Measurements from ENCODE around the gene PTPRM.

PTPRM gene

DNA sequence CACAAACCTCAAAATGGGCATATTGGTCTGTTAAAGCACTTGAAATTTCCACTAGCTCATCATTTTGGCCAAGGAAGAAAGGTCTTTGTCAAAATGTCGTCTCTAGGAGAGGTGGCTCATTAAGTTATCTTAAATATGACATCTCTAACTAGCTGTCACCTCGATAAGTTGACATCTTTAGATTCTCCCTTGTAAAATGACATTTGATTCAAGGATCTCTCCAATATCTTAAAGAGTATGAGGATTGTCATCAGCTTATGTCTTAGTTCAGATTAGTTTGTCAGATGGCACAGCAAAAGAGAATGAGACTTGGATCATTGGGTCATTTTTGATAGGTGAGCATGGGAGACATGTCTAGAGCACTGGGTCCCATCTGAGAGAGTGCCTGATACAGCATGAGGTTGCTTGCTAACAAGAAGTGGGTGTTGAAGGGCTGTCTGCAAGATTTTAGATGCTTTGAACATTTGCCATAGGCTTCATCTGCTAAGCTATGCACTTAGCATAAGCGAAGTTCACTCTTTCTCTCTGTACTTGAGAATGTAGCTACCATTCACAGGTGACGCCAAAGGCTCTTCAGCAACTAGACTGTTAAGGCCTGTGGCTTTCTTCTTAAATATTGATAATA, 12.9 kb downstream of the PTPRM start:
- H3K4me3 ChIP-seq (ENCODE audit: low read depth, low read length) = no peak overlapping the region
- DNase-seq (ENCODE audit: low read depth, low spot score) = no peak
- in situ Hi-C loops (cut with HindIII; ENCODE audit: low sequenced_read_pairs) = no loop called here
- TF ChIP-seq, protein P1, sequence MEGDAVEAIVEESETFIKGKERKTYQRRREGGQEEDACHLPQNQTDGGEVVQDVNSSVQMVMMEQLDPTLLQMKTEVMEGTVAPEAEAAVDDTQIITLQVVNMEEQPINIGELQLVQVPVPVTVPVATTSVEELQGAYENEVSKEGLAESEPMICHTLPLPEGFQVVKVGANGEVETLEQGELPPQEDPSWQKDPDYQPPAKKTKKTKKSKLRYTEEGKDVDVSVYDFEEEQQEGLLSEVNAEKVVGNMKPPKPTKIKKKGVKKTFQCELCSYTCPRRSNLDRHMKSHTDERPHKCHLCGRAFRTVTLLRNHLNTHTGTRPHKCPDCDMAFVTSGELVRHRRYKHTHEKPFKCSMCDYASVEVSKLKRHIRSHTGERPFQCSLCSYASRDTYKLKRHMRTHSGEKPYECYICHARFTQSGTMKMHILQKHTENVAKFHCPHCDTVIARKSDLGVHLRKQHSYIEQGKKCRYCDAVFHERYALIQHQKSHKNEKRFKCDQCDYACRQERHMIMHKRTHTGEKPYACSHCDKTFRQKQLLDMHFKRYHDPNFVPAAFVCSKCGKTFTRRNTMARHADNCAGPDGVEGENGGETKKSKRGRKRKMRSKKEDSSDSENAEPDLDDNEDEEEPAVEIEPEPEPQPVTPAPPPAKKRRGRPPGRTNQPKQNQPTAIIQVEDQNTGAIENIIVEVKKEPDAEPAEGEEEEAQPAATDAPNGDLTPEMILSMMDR (IDR thresholded peaks at IDR 0.05; ENCODE audit: low read depth, low read length) = no peak

DNA sequence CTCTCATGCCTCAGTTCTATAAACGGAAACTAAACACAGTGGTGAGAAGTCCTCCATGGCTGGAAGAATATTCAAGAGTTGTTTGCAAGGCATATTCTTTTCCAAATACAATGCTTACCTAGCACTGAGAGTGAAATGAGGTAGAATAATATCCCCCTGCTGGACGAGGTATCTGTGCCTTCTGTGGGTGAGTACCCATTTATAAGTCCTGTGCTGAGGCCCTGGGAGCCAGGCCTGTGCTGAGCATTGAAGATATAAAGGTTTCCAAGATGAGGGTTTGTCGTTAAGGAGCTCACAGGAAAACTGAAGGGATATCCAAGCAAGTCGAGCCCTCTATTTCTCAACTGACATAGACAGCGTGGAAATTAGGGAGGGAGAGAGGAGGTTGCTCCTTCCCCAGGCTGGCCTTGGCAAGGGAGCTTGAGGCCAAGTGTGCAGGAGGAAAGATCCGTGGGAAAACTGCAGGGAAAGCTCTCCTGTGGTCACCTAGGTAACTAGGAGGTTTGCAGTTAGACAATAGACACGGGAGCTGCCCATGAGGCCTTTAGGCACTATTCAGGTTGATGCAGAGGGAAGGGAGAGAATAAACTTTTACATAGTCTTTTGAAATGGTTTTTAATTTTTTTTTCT, 17.6 kb downstream of the PTPRM start:
- DNase-seq (ENCODE audit: low read depth, low spot score) = no peak
- H3K4me3 ChIP-seq (ENCODE audit: low read depth, low read length) = no peak overlapping the region
- TF ChIP-seq, protein P1 (IDR thresholded peaks at IDR 0.05; ENCODE audit: low read depth, low read length) = no peak
- in situ Hi-C loops (cut with HindIII; ENCODE audit: low sequenced_read_pairs) = no loop called here

- no peak overlapping the region for H3K4me3 ChIP-seq (ENCODE audit: low read depth, low read length)
- in situ Hi-C loops (cut with HindIII; ENCODE audit: low sequenced_read_pairs) = no loop called here
- TF ChIP-seq, protein P1 (IDR thresholded peaks at IDR 0.05; ENCODE audit: low read depth, low read length) = no peak
- DNase-seq (ENCODE audit: low read depth, low spot score) = no peak
Observed at GRCh38 chr18:7585276-7585670, 18.2 kb downstream of the PTPRM start.

DNA sequence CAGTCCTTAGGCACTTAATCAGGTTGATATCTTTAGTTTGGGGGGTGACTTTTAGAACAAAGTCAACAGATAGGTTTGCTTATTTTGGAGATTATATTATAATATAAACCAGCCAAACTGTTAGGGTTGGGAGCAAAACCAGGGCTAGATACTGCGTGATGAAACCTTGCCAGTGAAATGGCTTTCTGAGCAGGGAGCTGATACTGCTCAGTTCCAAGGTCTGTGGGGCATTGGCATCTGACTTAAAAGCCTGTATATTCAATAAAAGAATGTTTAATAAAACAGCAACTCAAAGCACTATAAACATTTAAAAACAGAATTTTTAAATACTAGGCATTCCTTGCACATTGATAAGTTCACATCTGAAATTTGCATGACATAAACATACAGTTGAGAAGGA, 19.3 kb downstream of the PTPRM start:
- no peak overlapping the region for H3K4me3 ChIP-seq (ENCODE audit: low read depth, low read length)
- DNase-seq (ENCODE audit: low read depth, low spot score) = no peak
- TF ChIP-seq, protein P1 (IDR thresholded peaks at IDR 0.05; ENCODE audit: low read depth, low read length) = no peak
- in situ Hi-C loops (cut with HindIII; ENCODE audit: low sequenced_read_pairs) = no loop called here

DNA sequence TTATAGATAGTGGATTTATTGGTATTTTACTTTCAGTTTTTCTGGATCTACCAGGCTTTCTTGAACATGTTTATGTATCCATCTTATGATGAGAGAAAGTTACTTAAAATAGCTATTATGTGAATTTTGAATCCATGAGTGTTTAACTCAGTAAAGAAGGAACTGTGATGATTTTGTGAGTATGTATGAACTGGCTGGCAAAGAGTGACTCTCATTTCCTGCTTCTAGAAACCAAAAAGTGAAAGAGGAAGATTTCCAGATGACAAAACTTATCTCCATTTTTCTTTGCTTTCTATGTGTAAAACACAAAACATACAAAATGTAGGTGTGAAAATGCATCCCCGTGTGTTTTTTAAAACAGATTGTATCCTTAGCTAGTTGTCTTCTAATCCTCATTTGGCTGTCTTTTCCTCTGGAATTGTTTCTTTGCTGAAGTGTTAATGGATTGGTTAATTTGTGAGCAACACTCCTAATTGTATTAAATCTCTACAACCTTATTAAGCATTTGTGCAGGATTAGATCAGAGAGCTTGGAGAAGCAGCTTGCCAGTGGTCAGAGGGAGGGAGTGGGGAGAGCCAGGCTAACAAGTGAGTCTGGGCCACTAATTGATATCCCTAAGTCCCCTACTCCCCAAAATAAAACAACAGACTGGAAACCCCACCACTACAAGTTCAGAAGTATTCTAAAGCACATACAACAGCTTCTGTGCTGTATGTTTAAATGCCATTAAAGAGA, 23.9 kb downstream of the PTPRM start:
- H3K4me3 ChIP-seq (ENCODE audit: low read depth, low read length) = no peak overlapping the region
- in situ Hi-C loops (cut with HindIII; ENCODE audit: low sequenced_read_pairs) = no loop called here

DNA sequence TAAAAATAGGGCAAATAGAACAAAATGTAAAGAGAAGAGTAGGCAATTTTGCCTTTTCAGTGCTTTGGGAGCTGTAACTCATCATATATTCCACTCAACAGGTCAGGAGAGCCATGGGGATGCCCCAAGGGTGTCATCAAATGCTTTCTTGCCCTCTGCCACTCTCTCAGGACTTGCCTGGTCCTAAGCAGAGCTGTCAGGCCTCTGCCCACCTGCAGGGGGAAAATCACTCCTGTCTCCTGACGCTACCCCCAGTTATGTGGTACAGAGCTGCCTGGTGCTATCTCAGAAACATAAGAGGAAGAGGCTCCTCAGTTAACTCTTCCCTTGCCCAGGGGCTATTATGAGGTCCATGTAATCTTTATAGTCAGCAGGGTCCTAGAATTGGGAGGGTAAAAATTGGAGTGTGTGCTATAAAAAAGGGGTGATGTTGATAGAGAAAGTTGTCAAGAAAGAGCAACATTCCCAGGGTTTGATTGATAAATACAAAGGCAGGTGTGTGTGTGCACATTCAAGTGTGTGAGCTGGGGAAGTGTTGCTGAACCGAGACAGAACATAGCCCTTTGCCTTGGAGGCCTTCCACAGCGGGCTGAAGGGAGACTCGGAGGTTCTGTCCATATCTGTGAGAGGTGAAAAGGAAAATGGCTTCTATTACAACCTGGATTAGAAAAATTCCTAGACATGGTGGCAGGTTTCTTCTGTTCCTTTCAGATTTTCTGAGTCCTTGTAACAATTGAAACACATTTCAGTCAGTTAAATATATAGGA, 25.4 kb downstream of the PTPRM start:
- no peak overlapping the region for H3K4me3 ChIP-seq (ENCODE audit: low read depth, low read length)
- no peak for DNase-seq (ENCODE audit: low read depth, low spot score)
- in situ Hi-C loops (cut with HindIII; ENCODE audit: low sequenced_read_pairs) = no loop called here
- TF ChIP-seq, protein P1 (IDR thresholded peaks at IDR 0.05; ENCODE audit: low read depth, low read length) = no peak

More for the DNA sequence above, 23.9 kb downstream of the PTPRM start:
- DNase-seq (ENCODE audit: low read depth, low spot score) = no peak
- TF ChIP-seq, protein P1 (IDR thresholded peaks at IDR 0.05; ENCODE audit: low read depth, low read length) = no peak
